Prostate gland (tissue), 2 donors: ENCODE measurements around the gene SPECC1. TPM values are rescaled to one million over a fixed set of nuclear protein-coding genes. Genes with fewer than 3 reads are reported as not detected.
"Not testable (repeated sequence)": the region's sequence is repeated elsewhere in the genome, so short reads cannot be mapped to it uniquely, and the experiment has no call there.

Experiments used
- DNase-seq: peaks from one replicate; pipeline ENCODE4 v3.0.0-alpha.2; 2019; ENCODE audit warnings: low spot score
- H3K27ac ChIP-seq, 2 donors: fragments of 200-600 bp; sonication (generic); 2 replicates each; pipeline ENCODE4 v1.5.1; 2017 to 2019
- H3K27me3 ChIP-seq: fragments of 200-600 bp; sonication (generic); replicated peaks from 2 replicates; pipeline ENCODE4 v1.5.1; 2019; ENCODE audit not compliant: insufficient read depth
- H3K36me3 ChIP-seq, 2 donors: fragments of 200-600 bp; sonication (generic); 1 replicate in 1 of 2; 2 replicates in 1 of 2; pipeline versions ENCODE4 v1.5.1 to v1.8.1; 2017 to 2019
- H3K4me1 ChIP-seq: fragments of 200-600 bp; sonication (generic); replicated peaks from 2 replicates; pipeline ENCODE4 v1.5.1; 2019
- H3K4me3 ChIP-seq, 2 donors: fragments of 200-600 bp; sonication (generic); 2 replicates each; pipeline ENCODE4 v1.5.1; 2017 to 2019
- H3K9me3 ChIP-seq: fragments of 200-600 bp; sonication (generic); 2 replicates; pipeline ENCODE4 v1.5.1; 2017
- POLR2A ChIP-seq: fragments of 450-650 bp; IDR thresholded peaks from one replicate; pipeline ENCODE4 v1.6.1; 2016; ENCODE audit warnings: antibody characterized with exemption, mild to moderate bottlenecking
- POLR2AphosphoS5 ChIP-seq: sonication (generic); formaldehyde crosslinking; IDR thresholded peaks from one replicate; pipeline ENCODE4 v1.6.1; 2017; ENCODE audit warnings: antibody characterized with exemption
- WGBS: methylation state at CpG from one replicate; pipeline ENCODE4 v1.1.5; 2018; 5-methylcytosine and 5-hydroxymethylcytosine counted together
- intact Hi-C: fragments of 100-400 bp; cut with DNase I; formaldehyde crosslinking; loops from one replicate; pipeline ENCODE4 v1.14.2; 2022
- total RNA-seq, 2 donors: library from RNA; depleted of rRNA; stranded (reverse); fragments of >200 nt; gene quantifications; one replicate each; pipeline ENCODE4 v1.1.0, GENCODE V29; 2016
- TF ChIP-seq, protein P1 (sequence below), 4 experiments: fragments of 200-600 bp in 2 of 4; fragments of 450-650 bp in 2 of 4; sonication (generic) in 2 of 4; IDR thresholded peaks; 1 replicate in 3 of 4; 2 replicates in 1 of 4; pipeline ENCODE4 v1.5.1; 2016 to 2019; ENCODE audit warnings: antibody characterized with exemption in 4 of 4, mild to moderate bottlenecking in 2 of 4, moderate library complexity in 2 of 4

Gene SPECC1
- total RNA-seq, 2 donors from 2014 or later: 29.7 to 85.5 TPM

DNA sequence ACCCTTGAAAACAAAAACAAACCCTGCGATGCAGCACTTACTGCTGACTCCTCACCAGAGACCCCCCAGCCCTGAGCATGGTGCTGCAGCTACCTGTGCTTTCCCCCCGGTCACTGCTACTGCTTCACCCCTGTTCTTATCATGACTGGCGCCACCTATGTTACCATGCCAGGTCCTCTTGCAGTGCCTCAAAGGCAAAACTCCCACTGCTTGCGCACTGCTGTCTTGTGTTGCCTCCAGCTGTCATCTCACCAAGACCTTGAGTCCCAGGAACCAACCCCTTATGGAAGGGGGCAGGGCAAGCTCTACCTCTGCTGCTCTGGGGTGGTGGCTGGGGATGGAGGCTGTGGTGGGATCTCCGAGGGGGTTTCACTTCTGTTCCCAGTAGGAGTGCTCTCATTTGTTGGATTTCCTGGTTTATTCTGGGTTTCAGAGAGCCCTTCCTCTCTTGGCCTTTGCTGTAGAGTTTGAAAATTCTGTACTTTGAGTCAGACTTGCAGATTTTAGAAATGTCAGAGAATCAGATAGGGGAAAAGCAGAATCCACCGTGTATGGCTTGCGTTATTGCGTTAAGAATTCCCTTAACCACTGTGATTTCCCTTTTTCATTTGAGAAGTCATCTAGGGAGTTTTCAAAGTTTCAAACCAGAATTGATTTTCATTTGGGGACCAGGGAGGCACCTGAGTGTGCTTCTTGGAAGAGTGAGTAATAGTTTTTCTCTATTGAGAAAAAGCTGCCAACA is 96.6 kb downstream of the SPECC1 start:
- DNase-seq: no peak
- no peak for TF ChIP-seq POLR2A
- TF ChIP-seq, protein P1, sequence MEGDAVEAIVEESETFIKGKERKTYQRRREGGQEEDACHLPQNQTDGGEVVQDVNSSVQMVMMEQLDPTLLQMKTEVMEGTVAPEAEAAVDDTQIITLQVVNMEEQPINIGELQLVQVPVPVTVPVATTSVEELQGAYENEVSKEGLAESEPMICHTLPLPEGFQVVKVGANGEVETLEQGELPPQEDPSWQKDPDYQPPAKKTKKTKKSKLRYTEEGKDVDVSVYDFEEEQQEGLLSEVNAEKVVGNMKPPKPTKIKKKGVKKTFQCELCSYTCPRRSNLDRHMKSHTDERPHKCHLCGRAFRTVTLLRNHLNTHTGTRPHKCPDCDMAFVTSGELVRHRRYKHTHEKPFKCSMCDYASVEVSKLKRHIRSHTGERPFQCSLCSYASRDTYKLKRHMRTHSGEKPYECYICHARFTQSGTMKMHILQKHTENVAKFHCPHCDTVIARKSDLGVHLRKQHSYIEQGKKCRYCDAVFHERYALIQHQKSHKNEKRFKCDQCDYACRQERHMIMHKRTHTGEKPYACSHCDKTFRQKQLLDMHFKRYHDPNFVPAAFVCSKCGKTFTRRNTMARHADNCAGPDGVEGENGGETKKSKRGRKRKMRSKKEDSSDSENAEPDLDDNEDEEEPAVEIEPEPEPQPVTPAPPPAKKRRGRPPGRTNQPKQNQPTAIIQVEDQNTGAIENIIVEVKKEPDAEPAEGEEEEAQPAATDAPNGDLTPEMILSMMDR (IDR thresholded peaks at IDR 0.05): no peak
- TF ChIP-seq POLR2AphosphoS5: no peak
- Histone ChIP-seq H3K9me3 (no peaks in the 10 kb centered on the region), H3K27ac (no peak overlapping the region), H3K4me1 (no peaks in the 10 kb centered on the region), H3K36me3 (no peaks in the 10 kb centered on the region), H3K4me3 (no peak overlapping the region), H3K27me3 (no peaks in the 10 kb centered on the region)
- intact Hi-C loops: no loop called here
- WGBS: 85% methylated on average over 8 of the region's 8 CpGs

DNA sequence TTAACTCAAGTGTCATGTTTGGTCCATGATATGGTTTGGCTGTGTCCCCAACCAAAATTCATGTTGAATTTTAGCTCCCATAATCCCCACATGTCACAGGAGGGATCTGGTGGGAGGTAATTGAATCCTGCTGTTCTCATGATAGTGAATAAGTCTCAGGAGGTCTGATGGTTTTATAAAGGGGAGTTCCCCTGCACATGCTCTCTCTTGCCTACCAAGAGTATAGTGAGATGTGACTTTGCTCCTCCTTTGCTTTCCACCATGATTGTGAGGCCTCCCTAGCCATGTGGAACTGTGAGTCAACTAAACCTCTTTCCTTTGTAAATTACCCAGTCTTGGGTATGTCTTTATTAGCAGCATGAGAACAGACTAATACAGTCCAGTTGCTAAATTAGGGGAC is 97.3 kb downstream of the SPECC1 start:
- DNase-seq, H3K4me1 ChIP-seq, H3K4me3 ChIP-seq, H3K36me3 ChIP-seq, H3K27ac ChIP-seq, H3K27me3 ChIP-seq, intact Hi-C loops, H3K9me3 ChIP-seq: not testable (repeated sequence)

DNA sequence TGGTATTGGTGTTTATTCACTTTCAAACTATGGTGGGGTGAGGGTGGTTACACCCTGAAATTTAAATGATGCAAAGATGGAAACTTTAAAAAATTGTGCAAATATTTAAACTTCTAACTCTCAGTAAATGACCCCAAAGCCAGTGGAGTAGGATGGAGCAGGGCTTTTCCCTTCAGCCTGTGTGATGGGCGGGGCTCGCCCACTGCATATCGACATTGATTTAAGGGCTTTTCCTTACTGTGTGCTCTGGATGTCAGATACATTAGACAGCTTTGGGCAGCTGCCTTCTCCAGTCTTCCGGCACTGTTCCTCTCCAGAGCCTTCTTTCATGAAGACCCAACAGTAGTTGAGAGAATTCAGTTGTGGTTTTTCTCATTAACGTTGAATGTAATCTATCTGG is 99.9 kb downstream of the SPECC1 start:
- H3K27me3 ChIP-seq: no peaks in the 10 kb centered on the region
- no peaks in the 10 kb centered on the region for H3K4me1 ChIP-seq
- TF ChIP-seq POLR2A: no peak
- TF ChIP-seq, protein P1 (IDR thresholded peaks at IDR 0.05): no peak
- TF ChIP-seq POLR2AphosphoS5: no peak
- no peaks in the 10 kb centered on the region for H3K9me3 ChIP-seq
- intact Hi-C loops: no loop called here
- WGBS: 92% methylated on average over 5 of the region's 5 CpGs
- no peak overlapping the region for H3K4me3 ChIP-seq
- no peak overlapping the region for H3K27ac ChIP-seq
- no peaks in the 10 kb centered on the region for H3K36me3 ChIP-seq
- DNase-seq: no peak

DNA sequence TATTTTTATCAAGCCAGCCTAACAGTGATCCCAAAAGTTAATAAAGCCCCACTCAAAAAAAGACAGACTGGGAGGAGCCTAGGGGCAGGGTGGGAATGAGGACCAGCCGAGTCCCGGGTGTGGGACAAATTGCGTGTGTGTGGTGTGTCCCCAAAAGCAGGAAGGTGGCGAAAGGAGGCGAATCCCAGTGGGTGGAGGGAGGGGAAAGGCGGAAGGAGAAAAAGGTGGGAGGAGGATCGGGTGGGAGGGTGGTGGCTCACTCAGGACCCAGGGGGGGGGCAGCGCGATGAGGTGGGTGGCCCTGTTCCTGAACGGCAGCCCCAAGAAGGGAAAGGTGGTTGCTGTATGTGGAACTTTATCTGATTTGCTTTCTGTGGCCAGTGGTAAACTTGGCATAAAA is 102.4 kb downstream of the SPECC1 start:
- intact Hi-C loops: no loop called here
- WGBS: 73% methylated on average over 10 of the region's 10 CpGs
- H3K36me3 ChIP-seq: no peaks in the 10 kb centered on the region

DNA sequence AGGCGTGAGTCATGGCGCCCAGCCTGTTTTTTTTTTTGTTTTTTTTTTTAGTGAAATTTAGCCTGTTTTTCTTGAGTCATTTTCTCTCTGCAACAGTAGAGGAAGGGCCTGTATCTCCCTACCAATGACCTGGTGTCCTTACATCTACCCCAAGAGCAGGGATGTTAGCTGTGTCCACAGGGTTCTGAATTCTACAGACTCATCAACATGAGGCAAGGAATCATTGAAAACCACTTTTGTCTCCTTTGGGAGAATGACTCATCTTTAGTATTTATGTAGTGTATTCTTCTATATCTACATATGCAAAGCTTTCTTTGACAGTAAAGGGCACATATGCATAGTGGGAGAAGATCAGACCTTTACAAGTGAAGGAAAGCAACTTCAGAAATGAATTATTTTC is 105.3 kb downstream of the SPECC1 start:
- WGBS: 91% methylated on average over 2 of the region's 2 CpGs
- intact Hi-C loops: no loop called here
- TF ChIP-seq POLR2AphosphoS5 (no peak), POLR2A (no peak)
- TF ChIP-seq, protein P1 (IDR thresholded peaks at IDR 0.05): no peak
- H3K27ac ChIP-seq: no peak overlapping the region
- H3K4me3 ChIP-seq: no peak overlapping the region
- no peak for DNase-seq
- H3K9me3 ChIP-seq: no peaks in the 10 kb centered on the region
- no peaks in the 10 kb centered on the region for H3K36me3 ChIP-seq
- H3K27me3 ChIP-seq: no peaks in the 10 kb centered on the region
- H3K4me1 ChIP-seq: no peaks in the 10 kb centered on the region

More for the DNA sequence above, 102.4 kb downstream of the SPECC1 start:
- H3K4me3 ChIP-seq: no peak overlapping the region
- no peaks in the 10 kb centered on the region for H3K27me3 ChIP-seq
- no peaks in the 10 kb centered on the region for H3K9me3 ChIP-seq
- DNase-seq: no peak
- no peak overlapping the region for H3K27ac ChIP-seq
- no peaks in the 10 kb centered on the region for H3K4me1 ChIP-seq
- TF ChIP-seq POLR2AphosphoS5 (no peak), POLR2A (no peak)
- TF ChIP-seq, protein P1 (IDR thresholded peaks at IDR 0.05): no peak
